Measurements from ENCODE around the gene POU2F2.
A peak's percentile ranks its signal among the peaks of the same experiment; 100 is the strongest.
"Not testable (repeated sequence)": the region's sequence is repeated elsewhere in the genome, so short reads cannot be mapped to it uniquely, and the experiment has no call there.

POU2F2 gene

DNA sequence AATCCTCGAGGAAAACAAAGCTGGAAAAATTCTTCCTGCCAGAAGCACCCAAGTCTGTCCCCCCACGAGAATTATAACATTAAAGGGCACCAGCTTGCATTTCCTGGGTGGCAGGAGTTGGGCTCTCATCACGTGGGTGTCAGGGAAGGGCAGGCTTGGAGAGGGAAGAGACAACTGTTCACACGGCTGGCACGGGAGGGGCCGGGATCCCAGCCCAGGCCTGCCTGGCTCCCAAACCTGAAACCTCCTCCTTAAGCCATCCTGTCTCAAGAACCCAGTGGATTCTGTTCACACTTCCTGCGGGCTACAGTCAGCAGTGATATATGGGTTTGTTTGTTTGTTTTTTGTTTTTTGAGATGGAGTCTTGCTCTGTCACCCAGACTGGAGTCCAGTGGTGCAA lies 74.4 kb downstream of the POU2F2 start:
- DNase-seq, result no peak

GRCh38 chr19:42054205-42054604 lies 78.0 kb downstream of the POU2F2 start:
- DNase-seq, result no peak

DNA sequence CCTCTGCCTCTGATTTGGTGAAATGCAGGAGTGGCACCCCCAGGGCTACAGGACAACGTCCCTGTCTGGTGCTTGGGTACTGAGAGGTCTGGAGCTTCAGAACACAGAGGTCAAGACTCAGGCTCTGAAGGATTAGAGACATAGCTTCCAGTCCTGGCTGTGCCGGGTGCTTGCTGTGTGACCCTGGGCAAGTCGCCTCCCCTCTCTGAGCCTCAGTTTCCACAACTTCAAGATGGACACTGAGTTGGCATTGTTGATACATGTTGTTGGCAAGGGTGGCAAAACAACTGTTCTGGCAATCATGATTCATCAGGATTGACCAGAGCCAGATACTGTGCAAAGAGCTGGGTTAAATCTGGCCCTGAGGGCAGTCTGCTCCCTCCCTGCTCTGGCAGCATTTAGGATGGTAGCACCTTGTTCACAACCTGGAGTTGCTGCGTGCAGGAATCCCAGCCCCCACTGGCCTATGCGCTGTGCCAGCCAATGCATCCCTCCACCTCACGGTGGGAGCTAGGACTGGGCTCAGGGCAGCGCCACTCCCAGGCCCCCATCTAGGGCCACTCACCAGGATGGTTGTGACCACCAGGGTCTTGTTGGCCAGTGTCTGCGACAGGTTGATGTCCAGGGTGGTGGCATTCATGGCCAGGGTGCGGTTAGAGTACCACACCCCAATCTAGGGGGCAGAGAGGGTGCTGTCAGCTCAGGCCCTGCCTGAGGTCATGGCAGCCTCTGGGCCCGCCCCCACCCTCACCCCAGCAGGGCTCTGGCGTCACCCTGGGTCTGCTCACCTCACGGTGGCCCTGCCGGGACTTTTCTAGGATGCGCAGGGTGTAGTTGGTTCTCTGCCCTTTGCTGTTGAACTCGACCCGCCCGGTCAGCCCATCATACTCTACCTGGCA lies 79.0 kb downstream of the POU2F2 start:
- no peak for DNase-seq

GRCh38 chr19:42052241-42052863 lies 79.9 kb downstream of the POU2F2 start:
- no peak for DNase-seq

DNA sequence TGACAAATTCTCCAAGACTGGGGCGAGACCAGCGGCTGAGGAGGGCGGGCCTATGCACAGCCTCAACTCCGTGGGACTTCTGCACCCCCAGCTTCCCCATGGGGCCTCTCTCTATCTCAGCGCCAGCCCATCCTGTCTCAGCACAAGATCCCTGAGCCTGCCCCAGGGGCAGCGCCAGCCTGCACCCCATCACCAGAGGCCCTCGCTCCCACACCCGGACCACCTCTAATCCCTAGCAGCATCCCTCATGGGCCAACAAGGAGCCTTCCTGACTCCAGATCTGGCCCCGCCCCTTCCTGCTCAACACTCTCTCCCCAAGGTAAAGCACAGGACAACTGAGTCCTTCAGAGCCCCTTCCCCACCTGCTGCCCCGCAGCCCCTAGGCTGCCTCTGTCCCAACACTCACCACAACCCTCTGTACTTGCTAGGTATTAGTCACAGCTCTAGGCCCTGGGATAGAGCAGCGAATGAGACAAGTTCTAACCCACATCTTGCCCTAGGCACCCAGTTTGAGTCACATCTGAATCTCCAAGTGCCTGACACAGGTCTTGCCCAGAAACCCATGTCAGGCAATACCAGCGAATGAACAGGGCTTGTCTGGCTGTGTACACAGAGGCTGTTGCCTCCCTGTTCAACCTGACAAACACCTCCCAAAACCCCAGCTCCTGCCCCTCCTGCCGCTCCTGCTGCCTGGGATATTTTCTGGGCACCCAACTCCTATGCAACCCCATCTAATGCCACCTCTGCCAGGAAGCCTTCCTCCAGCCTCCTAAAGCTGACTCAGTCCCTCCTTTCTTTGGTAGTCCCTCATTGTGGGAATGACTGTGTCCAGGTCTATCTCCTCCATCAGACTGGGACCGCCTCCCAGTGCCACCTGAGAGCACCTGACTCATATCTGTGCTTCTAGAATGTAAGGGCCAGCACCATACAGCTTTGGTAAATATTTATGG lies 80.8 kb downstream of the POU2F2 start:
- no peak for DNase-seq

DNA sequence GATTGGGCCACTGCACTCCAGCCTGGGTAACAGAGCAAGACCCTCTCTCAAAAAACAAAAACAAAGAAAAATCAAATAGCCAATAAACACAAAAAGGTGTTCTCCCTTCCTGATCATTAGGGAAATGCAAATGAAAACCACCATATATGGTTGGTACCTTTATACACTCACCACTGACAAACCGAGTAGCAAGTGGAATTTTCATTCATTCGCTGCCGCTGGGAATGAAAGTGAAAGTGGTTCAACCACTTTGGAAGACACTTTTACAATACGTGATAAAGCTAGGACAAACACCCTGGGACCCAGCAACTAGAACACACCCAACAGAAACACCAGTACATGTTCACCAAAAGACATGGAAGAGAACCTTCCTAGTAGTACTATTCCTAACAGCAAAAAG lies 83.3 kb downstream of the POU2F2 start:
- DNase-seq, result peak; percentile 11

GRCh38 chr19:42045575-42045974 lies 86.7 kb downstream of the POU2F2 start:
- no peak for DNase-seq

GRCh38 chr19:42042455-42043170 lies 89.6 kb downstream of the POU2F2 start:
- no peak for DNase-seq

- DNase-seq, result not testable (repeated sequence)
Observed at GRCh38 chr19:42040491-42040890, 91.8 kb downstream of the POU2F2 start.

- DNase-seq, result no peak
Observed at GRCh38 chr19:42040031-42040430, 92.2 kb downstream of the POU2F2 start.

GRCh38 chr19:42038666-42039065 lies 93.6 kb downstream of the POU2F2 start:
- DNase-seq, result no peak

DNA sequence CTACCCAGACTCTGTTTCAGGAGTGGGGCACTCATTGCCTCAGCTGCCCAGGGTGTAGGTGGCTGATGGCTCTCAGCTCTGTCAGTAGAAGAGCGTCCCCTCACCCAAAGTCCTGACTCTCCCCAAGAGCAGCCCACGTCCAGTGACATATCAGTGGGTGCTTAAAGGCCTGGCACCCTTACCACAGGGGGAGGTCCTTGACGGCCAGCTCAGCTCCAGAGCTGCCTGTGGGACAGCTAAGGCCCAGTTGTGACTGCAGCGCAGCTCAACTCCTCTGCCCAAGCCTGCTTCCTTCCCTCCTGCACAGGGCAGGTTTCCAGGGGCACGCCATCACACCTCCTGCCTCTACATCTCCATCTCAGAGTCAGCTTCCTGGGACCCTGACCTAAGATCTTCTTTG lies 94.6 kb downstream of the POU2F2 start:
- DNase-seq, result no peak

Data from CD4-positive, alpha-beta T cell treated with Interleukin-21 for 1 hour (primary cell).